Subcutaneous adipose tissue (tissue), 4 donors: ENCODE measurements around the gene ORAI3. TPM values are rescaled to one million over a fixed set of nuclear protein-coding genes. Genes with fewer than 3 reads are reported as not detected.

Experiments used
- CTCF ChIP-seq: fragments of 450-650 bp; IDR thresholded peaks from one replicate; pipeline ENCODE4 v1.5.1; 2016; ENCODE audit warnings: low read depth, mild to moderate bottlenecking, control low read depth, antibody characterized with exemption, moderate library complexity
- total RNA-seq, 4 donors: library from RNA; depleted of rRNA; stranded (reverse); fragments of >200 nt; gene quantifications; one replicate each; pipeline ENCODE4 v1.1.0, GENCODE V29; 2016

Gene ORAI3
- total RNA-seq, 4 donors from 2014 or later = 13.4 to 41.1 (median 36.3) TPM

GRCh38 chr16:30929167-30929566 lies 19.7 kb upstream of the ORAI3 start:
- TF ChIP-seq CTCF = no peak

GRCh38 chr16:30930160-30930571 lies 18.7 kb upstream of the ORAI3 start:
- no peak for TF ChIP-seq CTCF

GRCh38 chr16:30931068-30931650 lies 17.7 kb upstream of the ORAI3 start:
- TF ChIP-seq CTCF = no peak

- TF ChIP-seq CTCF = no peak
Measured at GRCh38 chr16:30934827-30935557, 13.9 kb upstream of the ORAI3 start.

DNA sequence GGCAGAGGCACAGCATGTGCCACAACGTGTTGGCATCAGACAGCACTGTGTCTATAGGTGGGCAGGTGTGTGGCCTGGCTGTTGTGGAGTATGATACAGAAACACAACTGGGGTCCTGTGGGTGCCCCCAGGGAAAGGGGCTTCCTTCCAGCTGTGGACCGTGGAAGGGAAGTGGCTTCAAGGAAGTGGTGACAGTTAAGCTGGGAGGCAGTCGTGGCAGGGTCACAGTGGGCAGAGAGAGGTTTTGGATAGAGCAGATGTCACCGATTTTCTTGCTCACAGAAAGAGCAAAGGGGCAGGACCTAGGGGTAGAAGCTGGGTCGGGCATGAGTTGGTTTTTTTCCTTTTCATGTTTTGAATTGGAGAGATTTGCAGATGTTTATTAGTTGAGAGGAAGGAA lies 11.2 kb upstream of the ORAI3 start:
- no peak for TF ChIP-seq CTCF

DNA sequence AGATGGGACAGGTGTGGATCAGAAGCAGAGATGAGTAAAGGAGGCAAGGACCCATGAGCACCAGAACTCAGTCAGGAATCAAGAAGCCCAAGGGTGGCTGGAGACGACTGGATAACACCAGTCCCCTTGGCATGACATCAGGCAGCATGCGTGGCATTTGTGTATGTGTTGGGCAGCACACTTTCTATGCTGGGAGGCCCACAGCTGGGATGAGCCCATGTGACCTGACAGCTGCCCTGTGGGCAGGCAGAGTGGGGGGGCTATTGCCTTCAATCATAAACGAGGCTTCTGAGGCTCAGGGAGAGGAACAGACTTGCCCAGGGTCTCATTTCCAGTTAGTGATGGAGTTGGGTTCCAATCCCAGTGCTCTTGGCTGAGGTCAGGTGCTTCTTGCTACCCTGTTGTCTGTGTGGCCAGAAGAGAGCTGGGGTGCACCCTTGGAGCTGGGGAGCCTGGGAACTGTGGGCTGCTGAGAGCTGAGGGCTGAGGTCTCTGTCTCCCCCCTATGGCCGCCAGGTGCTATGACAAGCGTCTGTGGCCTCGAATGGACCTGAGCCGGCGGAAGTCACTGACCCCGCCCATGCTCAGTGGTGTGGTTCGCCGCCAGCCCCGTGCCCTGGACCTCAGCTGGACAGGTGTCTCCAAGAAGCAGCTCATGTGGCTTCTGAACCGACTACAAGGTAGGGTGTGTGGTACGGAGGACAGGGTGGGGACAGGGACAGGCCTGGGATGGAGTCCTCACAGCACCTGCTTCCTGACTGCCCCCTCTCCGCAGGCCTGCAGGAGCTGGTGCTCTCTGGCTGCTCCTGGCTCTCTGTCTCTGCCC lies 7.1 kb upstream of the ORAI3 start:
- TF ChIP-seq CTCF = no peak

GRCh38 chr16:30942426-30942806 lies 6.5 kb upstream of the ORAI3 start:
- no peak for TF ChIP-seq CTCF
